Loucy (cell line): ENCODE measurements around the gene GPBP1.
"Not testable (repeated sequence)": the region's sequence is repeated elsewhere in the genome, so short reads cannot be mapped to it uniquely, and the experiment has no call there.

ENCODE experiments used
- H2AFZ ChIP-seq: fragments of 200-600 bp; sonication (generic); 2 replicates; pipeline ENCODE4 v1.6.0; 2016; ENCODE audit warnings: antibody characterized with exemption, mild to moderate bottlenecking, low read length, moderate library complexity
- H3F3A ChIP-seq: fragments of 200-600 bp; 2 replicates; pipeline ENCODE4 v1.6.0; 2016; ENCODE audit warnings: antibody characterized with exemption, low read depth, mild to moderate bottlenecking
- H3K27me3 ChIP-seq: fragments of 200-600 bp; sonication (generic); 2 replicates; pipeline ENCODE4 v1.6.1; 2014; ENCODE audit warnings: low read length, mild to moderate bottlenecking; ENCODE audit not compliant: insufficient read depth, poor library complexity, severe bottlenecking
- H3K36me3 ChIP-seq: fragments of 200-600 bp; sonication (generic); 2 replicates; pipeline ENCODE4 v1.6.1; 2016; ENCODE audit warnings: low read length; ENCODE audit not compliant: insufficient read depth
- H3K4me1 ChIP-seq: fragments of 200-600 bp; sonication (generic); 2 replicates; pipeline ENCODE4 v1.5.1; 2014; ENCODE audit warnings: low read length, mild to moderate bottlenecking; ENCODE audit not compliant: insufficient read depth, poor library complexity, severe bottlenecking
- H3K4me2 ChIP-seq: fragments of 200-600 bp; sonication (generic); 2 replicates; pipeline ENCODE4 v1.6.0; 2014; ENCODE audit warnings: antibody characterized with exemption, low read length, low read depth, mild to moderate bottlenecking; ENCODE audit not compliant: poor library complexity, severe bottlenecking
- H3K4me3 ChIP-seq: fragments of 200-600 bp; sonication (generic); 2 replicates; pipeline ENCODE4 v1.5.1; 2014; ENCODE audit warnings: low read length, mild to moderate bottlenecking, mixed read lengths; ENCODE audit not compliant: poor library complexity, severe bottlenecking
- H3K79me2 ChIP-seq: fragments of 200-600 bp; sonication (generic); 2 replicates; pipeline ENCODE4 v1.6.1; 2014; ENCODE audit warnings: low read length; ENCODE audit not compliant: insufficient read depth
- H3K9ac ChIP-seq: fragments of 200-600 bp; sonication (generic); 2 replicates; pipeline ENCODE4 v1.6.0; 2014; ENCODE audit warnings: mild to moderate bottlenecking, low read depth, low read length, moderate library complexity; ENCODE audit not compliant: poor library complexity, severe bottlenecking
- H3K9me2 ChIP-seq: fragments of 200-600 bp; sonication (generic); replicated peaks from 2 replicates; pipeline ENCODE4 v1.6.1; 2016; ENCODE audit warnings: low read depth, low read length, mixed read lengths
- H3K9me3 ChIP-seq: fragments of 200-600 bp; sonication (generic); 2 replicates; pipeline ENCODE4 v1.6.1; 2014; ENCODE audit warnings: mild to moderate bottlenecking, antibody characterized with exemption, low read length, low read depth; ENCODE audit not compliant: insufficient read depth
- H4K20me1 ChIP-seq: fragments of 200-600 bp; sonication (generic); 2 replicates; pipeline ENCODE4 v1.6.0; 2014; ENCODE audit warnings: antibody characterized with exemption, low read length, mild to moderate bottlenecking; ENCODE audit not compliant: insufficient read depth, poor library complexity, severe bottlenecking
- EZH2phosphoT487 ChIP-seq: fragments of 200-600 bp; IDR thresholded peaks from 2 replicates; pipeline ENCODE4 v1.6.1; 2018; ENCODE audit warnings: antibody characterized with exemption, mild to moderate bottlenecking, moderate library complexity, borderline replicate concordance
- TF ChIP-seq, protein P1 (sequence below): fragments of 200-600 bp; sonication (generic); conservative IDR thresholded peaks from 2 replicates; pipeline ENCODE4 v1.5.1; 2014; ENCODE audit warnings: mild to moderate bottlenecking, antibody characterized with exemption, low read length

The GPBP1 gene

DNA sequence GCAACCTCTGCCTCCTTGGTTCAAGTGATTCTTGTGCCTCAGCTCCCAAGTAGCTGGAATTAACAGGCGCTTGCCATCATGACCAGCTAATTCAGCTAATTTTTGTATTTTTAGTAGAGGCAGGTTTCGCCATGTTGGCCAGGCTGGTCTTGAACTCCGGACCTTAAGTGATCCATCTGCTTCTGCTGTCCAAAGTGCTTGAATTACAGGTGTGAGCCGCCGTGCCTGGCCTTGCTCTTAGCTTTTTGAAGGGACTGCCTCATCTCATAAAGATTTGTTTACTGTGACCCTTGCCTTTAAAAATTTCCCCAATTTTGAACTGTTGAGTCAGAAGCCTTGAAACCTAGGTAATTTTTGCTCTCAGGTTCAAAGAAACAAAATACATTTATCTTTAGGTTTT lies 17.3 kb downstream of the GPBP1 start:
- no peak for TF ChIP-seq EZH2phosphoT487
- TF ChIP-seq, protein P1, sequence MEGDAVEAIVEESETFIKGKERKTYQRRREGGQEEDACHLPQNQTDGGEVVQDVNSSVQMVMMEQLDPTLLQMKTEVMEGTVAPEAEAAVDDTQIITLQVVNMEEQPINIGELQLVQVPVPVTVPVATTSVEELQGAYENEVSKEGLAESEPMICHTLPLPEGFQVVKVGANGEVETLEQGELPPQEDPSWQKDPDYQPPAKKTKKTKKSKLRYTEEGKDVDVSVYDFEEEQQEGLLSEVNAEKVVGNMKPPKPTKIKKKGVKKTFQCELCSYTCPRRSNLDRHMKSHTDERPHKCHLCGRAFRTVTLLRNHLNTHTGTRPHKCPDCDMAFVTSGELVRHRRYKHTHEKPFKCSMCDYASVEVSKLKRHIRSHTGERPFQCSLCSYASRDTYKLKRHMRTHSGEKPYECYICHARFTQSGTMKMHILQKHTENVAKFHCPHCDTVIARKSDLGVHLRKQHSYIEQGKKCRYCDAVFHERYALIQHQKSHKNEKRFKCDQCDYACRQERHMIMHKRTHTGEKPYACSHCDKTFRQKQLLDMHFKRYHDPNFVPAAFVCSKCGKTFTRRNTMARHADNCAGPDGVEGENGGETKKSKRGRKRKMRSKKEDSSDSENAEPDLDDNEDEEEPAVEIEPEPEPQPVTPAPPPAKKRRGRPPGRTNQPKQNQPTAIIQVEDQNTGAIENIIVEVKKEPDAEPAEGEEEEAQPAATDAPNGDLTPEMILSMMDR = no peak
- Histone ChIP-seq H4K20me1 (peaks cover 98% of the 10 kb centered on the region), H3K9me2 (no peaks in the 10 kb centered on the region), H3K9ac (no peak overlapping the region), H3K79me2 (peaks cover 100% of the 10 kb centered on the region), H2AFZ (no peak overlapping the region), H3K27me3 (no peaks in the 10 kb centered on the region), H3K36me3 (peaks cover 19% of the 10 kb centered on the region), H3K9me3 (no peaks in the 10 kb centered on the region), H3F3A (no peaks in the 10 kb centered on the region), H3K4me3 (no peak overlapping the region), H3K4me1 (peaks cover 25% of the 10 kb centered on the region), H3K4me2 (no peak overlapping the region)

DNA sequence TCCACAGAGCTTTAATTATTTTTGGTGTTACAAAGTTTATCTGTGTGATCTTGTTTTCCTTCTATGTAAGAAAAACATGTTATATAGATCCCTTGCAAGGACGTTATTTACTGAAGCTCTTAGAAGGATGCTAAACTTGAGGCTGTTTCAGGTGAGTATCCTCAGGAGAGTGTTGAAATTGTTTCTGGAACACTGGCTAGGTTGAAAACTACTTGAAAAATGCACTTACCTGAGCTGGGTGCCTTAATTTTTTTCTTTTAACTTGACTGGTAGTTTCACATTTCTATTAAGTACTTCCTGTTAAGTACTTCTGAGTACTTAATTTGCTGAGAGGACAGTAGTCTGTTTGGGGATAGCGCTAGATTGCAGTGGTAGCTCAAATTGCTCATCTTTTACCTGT lies 18.1 kb downstream of the GPBP1 start:
- Histone ChIP-seq H3K4me2 (no peak overlapping the region), H4K20me1 (peaks cover 97% of the 10 kb centered on the region), H3K9me2 (no peaks in the 10 kb centered on the region), H3K9me3 (no peaks in the 10 kb centered on the region), H3F3A (no peaks in the 10 kb centered on the region), H3K79me2 (peaks cover 100% of the 10 kb centered on the region), H2AFZ (no peak overlapping the region), H3K27me3 (no peaks in the 10 kb centered on the region), H3K4me3 (no peak overlapping the region), H3K4me1 (peaks cover 17% of the 10 kb centered on the region), H3K9ac (no peak overlapping the region), H3K36me3 (peaks cover 21% of the 10 kb centered on the region)
- TF ChIP-seq, protein P1 = no peak
- no peak for TF ChIP-seq EZH2phosphoT487

DNA sequence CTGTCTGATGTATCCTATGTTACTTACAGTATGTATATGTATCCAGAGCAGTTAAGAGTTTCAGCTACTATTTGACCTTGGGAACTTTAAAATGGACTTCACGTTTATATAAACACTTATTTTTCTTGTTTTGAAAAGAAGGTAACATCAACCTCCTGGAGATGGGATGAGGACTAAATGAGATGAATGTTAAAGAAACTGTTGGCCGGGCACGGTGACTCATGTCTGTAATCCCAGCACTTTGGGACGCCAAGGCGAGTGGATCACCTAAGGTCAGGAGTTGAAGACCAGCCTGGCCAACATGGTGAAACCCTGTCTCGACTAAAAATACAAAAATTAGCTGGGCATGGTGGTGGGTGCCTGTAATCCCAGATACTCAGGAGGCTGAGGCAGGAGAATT lies 19.0 kb downstream of the GPBP1 start:
- H3F3A ChIP-seq, H3K9me3 ChIP-seq, H3K9ac ChIP-seq, H3K27me3 ChIP-seq, H3K4me2 ChIP-seq, H3K4me3 ChIP-seq, H3K9me2 ChIP-seq, H2AFZ ChIP-seq: not testable (repeated sequence)
- peaks cover 10% of the 10 kb centered on the region for H3K4me1 ChIP-seq
- H4K20me1 ChIP-seq = peaks cover 96% of the 10 kb centered on the region
- H3K36me3 ChIP-seq = peaks cover 23% of the 10 kb centered on the region
- peaks cover 100% of the 10 kb centered on the region for H3K79me2 ChIP-seq

DNA sequence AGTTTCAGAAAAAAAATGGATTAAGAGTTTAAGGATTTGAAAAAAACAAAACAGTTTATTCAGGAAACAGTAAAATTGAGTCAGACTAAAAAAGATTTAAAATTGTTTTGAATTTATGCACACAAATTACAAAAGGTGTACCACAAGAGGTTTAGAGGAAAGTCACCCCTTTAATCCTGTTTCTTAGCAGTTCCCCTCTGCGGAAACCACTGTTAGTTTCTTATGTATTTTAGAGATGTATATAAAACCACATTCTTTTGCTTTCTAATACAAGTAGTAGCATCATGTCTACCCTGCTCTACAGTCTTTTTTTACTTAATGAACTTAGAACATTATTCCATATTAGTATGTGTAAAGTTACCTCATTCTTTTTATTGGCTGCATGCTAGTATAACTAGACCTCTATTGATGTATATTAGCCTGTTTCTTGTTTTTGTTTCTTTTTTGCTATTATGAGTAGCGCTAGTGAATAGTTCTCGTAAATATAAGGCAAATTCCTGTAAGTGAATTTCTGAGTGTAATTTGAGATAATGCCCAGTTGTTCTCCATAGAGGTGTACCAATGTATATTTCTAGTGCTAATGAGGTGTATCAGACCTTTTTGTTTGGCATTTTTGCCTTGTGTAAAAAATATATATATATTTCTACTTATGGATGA lies 20.0 kb downstream of the GPBP1 start:
- no peak for TF ChIP-seq EZH2phosphoT487
- TF ChIP-seq, protein P1 = no peak
- Histone ChIP-seq H3K79me2 (peaks cover 100% of the 10 kb centered on the region), H3K4me2 (no peak overlapping the region), H4K20me1 (peaks cover 96% of the 10 kb centered on the region), H3F3A (peaks cover 3% of the 10 kb centered on the region; the same call in 1 of the 2 replicates), H3K9me2 (no peaks in the 10 kb centered on the region), H3K4me1 (no peaks in the 10 kb centered on the region), H3K4me3 (no peak overlapping the region), H3K9ac (no peak overlapping the region), H3K9me3 (no peaks in the 10 kb centered on the region), H3K27me3 (no peaks in the 10 kb centered on the region), H2AFZ (no peak overlapping the region), H3K36me3 (peaks cover 30% of the 10 kb centered on the region)
